NCI-H2029 (cell line): ENCODE measurements around the gene ZNF169.
"Not testable (repeated sequence)": the region's sequence is repeated elsewhere in the genome, so short reads cannot be mapped to it uniquely, and the experiment has no call there.

Experiments used
- DNase-seq: peaks from one replicate; lab custom pipeline; 2025; lab: John Stamatoyannopoulos, UW

The ZNF169 gene

GRCh38 chr9:94348754-94349153, 89.7 kb downstream of the ZNF169 start:
- not testable (repeated sequence) for DNase-seq
